Muscle of back (tissue), 13 donors: ENCODE measurements around the gene CLK1. TPM values are rescaled to one million over a fixed set of nuclear protein-coding genes. Genes with fewer than 3 reads are reported as not detected.
"Not testable (repeated sequence)": the region's sequence is repeated elsewhere in the genome, so short reads cannot be mapped to it uniquely, and the experiment has no call there.

Experiments
- DNase-seq, 3 donors: peaks; one replicate each; pipeline versions ENCODE4 v3.0.0 to v3.0.0-alpha.2; 2013
- long read RNA-seq, 9 donors: transcript quantifications; one replicate each; lab custom pipeline, GENCODE V29; 2026
- polyA plus RNA-seq, 10 donors: library from polyadenylated mRNA; unstranded; fragments of 120-200 nt; gene quantifications; one replicate each; pipeline ENCODE4 v1.2.1, GENCODE V29; 2013; ENCODE audit not compliant: insufficient read length in 10 of 10

Gene CLK1
- polyA plus RNA-seq, result 100 to 1,000 TPM in 9 of 10 donors, 10 to 100 TPM in 1; 96.3 to 229 (median 144) TPM
- long read RNA-seq, donor 1, transcript CLK1-201 (13 exons, 1,888 nt), result minor isoform, 9 of 46 reads
- long read RNA-seq, donor 1, transcript CLK1-210 (11 exons, 3,208 nt), result major isoform, 10 of 46 reads
- long read RNA-seq, donor 1, transcript CLK1-204 (12 exons, 1,682 nt), result minor isoform, 7 of 46 reads
- long read RNA-seq, donor 1, partial matches to known transcripts, result 16 of 46 reads
- long read RNA-seq, donor 1, other reads (novel, unspliced or antisense), result 0 of 46 reads
- long read RNA-seq, donor 2, transcript CLK1-204 (12 exons, 1,682 nt), result major isoform, 8 of 30 reads
- long read RNA-seq, donor 2, transcript CLK1-201 (13 exons, 1,888 nt), result major isoform, 8 of 30 reads
- long read RNA-seq, donor 2, partial matches to known transcripts, result 6 of 30 reads
- long read RNA-seq, donor 2, other reads (novel, unspliced or antisense), result 0 of 30 reads
- long read RNA-seq, donor 3, result 0 reads
- long read RNA-seq, donor 4, transcript CLK1-210 (11 exons, 3,208 nt), result major isoform, 7 of 31 reads
- long read RNA-seq, donor 4, partial matches to known transcripts, result 12 of 31 reads
- long read RNA-seq, donor 4, other reads (novel, unspliced or antisense), result 0 of 31 reads
- long read RNA-seq, donor 5, transcript CLK1-201 (13 exons, 1,888 nt), result major isoform, 22 of 37 reads
- long read RNA-seq, donor 5, partial matches to known transcripts, result 5 of 37 reads
- long read RNA-seq, donor 5, other reads (novel, unspliced or antisense), result 0 of 37 reads
- long read RNA-seq, donor 6, transcript CLK1-204 (12 exons, 1,682 nt), result minor isoform, 7 of 55 reads
- long read RNA-seq, donor 6, transcript CLK1-210 (11 exons, 3,208 nt), result major isoform, 8 of 55 reads
- long read RNA-seq, donor 6, transcript CLK1-201 (13 exons, 1,888 nt), result minor isoform, 6 of 55 reads
- long read RNA-seq, donor 6, partial matches to known transcripts, result 26 of 55 reads
- long read RNA-seq, donor 6, other reads (novel, unspliced or antisense), result 0 of 55 reads
- long read RNA-seq, donor 7, transcript CLK1-201 (13 exons, 1,888 nt), result major isoform, 6 of 39 reads
- long read RNA-seq, donor 7, transcript CLK1-210 (11 exons, 3,208 nt), result minor isoform, 5 of 39 reads
- long read RNA-seq, donor 7, partial matches to known transcripts, result 24 of 39 reads
- long read RNA-seq, donor 7, other reads (novel, unspliced or antisense), result 0 of 39 reads
- long read RNA-seq, donor 8, transcript CLK1-204 (12 exons, 1,682 nt), result minor isoform, 7 of 50 reads
- long read RNA-seq, donor 8, transcript CLK1-210 (11 exons, 3,208 nt), result major isoform, 11 of 50 reads
- long read RNA-seq, donor 8, partial matches to known transcripts, result 25 of 50 reads
- long read RNA-seq, donor 8, other reads (novel, unspliced or antisense), result 0 of 50 reads
- long read RNA-seq, donor 9, partial matches to known transcripts, result 0 of 5 reads
- long read RNA-seq, donor 9, other reads (novel, unspliced or antisense), result 0 of 5 reads

DNA sequence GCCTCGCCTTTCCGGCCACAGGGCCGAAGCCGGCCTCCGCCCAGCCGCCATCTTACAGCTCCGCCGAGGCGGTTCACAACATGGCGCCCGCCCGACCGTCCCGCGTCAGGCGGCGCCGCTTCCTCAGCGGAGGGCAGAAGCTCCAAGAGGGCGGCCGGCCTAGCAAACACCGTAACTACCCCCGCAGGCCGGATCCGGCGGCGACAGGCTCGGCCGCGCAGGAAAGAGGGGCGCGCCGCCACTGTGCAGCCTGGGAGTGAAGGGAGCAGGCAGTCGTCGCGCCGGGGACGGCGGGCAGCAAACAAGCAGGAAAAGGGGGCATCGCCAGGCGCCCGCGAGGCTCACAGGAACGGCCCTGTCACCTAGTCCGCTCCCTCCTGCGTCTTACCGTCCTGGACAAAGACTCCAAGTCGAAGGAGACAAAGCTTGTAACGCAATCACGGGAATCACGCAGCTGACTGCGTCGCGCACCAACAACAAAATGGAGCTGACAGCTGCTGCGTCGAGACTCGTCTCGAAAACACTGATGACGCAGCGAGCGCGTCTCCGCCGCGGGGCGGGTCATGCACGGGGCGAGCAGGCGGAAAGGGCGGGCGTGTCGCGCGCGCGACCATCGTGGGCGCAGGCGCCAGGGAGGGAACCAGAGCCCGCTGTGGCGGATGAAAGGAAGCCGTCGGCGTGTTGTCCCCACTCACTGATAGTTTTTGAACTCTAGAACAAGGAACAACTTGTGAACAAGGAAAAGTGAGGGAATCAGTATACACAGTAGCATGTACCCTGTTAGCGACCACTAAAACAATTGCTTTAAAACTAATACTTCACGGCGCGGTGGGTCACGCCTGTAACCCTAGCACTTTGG lies at the start of gene CLK1:
Gene CLK1 (minus strand): TSS at position 483 of the 859 bp plus-strand sequence. CDS start 2,796 bp downstream, outside the sequence.
- DNase-seq, result peak; percentile 95 to 99 (median 98)

DNA sequence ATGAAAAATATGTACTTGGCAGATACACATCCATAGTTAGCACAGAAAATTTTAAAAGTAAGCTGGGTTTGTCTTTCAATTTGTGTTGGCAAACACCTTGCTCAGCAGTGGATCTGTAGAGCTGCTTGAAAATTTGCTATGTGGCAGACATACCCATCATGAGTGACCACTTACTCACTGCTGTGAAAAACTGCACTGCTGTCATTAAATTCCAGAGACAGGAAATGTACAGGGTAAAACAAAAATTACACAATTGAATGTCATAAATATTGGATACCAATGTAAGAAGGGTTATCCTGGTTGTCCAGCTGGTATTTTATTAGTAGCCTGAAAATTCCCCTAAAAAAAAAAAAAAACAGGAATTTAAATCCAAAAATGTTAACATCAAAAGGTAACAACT lies 49.2 kb upstream of the CLK1 start:
- peak in 1 of 3 donors; percentile 20 for DNase-seq

DNA sequence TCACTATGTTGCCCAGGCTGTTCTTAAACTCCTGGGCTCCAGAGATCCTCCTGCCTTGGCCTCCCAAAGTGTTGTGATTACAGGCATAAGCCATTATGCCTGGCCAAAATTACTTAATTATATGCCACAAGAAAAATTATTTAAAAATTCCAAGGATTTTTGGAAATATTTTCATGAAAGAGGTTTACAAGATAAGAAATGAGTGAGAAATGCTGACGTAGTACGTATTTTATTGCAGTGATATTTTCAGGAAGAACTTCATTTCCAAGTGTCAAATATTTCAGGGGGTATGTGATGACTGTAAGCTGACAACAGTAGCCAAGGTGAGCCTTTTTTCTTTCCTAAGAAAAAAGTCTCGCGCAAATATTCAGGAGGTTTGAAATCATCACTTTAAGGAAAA lies 45.5 kb upstream of the CLK1 start:
- no peak for DNase-seq

DNA sequence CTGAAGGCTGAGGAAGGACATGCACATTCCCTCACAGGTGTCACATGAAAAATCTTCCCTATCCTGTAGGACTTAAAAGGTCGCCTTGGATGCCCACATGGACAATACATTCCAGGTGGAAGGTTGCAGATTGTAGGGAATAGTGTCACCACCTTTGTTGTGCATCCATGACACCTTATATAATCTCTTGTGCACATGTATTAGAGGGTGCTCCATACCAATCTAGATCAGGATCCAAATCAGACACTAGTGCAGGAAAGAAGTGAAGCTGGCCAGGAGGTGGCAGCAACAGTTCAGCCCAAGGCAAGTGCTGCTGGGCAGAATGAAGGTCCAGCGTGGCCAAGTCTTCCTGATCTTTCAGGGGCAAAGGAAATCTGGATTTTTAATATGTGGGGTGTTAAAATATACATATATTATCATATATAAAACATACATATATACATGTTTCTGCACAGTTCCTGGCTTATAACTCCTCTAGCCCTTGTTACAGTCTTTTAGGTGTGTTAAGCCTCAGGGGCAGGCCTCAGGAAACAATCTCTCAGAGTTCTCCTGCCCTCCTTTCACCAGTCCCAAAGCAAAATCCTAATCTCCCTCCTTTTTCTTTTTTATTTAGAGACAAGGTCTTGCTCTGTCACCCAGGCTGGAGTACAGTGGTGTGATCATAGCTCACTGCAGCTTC lies 41.3 kb upstream of the CLK1 start:
- peak; percentile 37 to 74 (median 58) for DNase-seq

DNA sequence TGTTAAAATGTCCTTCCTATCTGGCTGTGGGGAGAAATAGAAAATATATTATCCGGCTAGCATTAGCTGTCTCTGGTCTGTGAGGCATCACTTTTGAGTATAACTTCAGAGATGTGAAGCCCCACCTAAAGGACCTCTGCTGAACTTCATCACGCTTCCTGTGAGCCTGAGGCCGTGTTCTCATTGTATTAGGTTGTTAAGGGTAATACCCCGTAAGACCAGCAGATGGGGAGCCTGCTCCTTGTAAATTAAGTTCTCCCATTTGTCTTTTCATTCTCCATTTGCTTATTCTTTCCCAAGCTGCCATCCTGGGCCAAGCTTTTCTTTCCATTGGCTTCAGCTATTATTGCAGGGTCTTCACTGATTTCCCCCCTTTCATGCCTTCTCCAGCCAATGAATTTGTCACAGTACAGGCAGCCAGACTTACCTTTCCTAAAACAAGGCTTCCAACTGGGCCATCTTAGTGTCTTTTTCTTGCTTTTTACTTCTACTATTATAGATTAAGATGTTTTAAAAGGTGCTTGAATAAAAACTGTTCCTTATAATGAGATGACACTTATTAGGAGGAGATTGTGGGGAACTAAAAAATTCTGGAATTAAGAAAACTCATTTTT lies 37.1 kb upstream of the CLK1 start:
- peak; percentile 70 to 87 (median 74) for DNase-seq

DNA sequence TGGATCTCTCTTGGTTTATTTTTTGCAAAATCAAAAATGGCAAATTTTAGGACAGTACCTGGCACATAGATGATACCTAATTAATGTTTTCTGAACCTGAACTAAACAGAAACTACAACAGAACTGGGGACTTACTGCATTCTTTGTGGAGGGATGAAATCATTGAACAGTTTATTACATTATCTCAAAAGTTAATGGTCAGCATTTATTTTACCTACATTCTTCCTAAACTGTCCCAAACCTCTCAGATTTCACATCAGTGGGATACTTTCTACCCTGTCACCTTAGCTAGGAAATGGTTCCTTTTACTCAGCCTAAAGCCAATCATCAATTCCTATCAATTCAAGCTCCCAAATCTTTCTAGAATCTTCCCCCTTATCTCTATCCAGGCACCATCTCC lies 35.0 kb upstream of the CLK1 start:
- DNase-seq, result no peak

DNA sequence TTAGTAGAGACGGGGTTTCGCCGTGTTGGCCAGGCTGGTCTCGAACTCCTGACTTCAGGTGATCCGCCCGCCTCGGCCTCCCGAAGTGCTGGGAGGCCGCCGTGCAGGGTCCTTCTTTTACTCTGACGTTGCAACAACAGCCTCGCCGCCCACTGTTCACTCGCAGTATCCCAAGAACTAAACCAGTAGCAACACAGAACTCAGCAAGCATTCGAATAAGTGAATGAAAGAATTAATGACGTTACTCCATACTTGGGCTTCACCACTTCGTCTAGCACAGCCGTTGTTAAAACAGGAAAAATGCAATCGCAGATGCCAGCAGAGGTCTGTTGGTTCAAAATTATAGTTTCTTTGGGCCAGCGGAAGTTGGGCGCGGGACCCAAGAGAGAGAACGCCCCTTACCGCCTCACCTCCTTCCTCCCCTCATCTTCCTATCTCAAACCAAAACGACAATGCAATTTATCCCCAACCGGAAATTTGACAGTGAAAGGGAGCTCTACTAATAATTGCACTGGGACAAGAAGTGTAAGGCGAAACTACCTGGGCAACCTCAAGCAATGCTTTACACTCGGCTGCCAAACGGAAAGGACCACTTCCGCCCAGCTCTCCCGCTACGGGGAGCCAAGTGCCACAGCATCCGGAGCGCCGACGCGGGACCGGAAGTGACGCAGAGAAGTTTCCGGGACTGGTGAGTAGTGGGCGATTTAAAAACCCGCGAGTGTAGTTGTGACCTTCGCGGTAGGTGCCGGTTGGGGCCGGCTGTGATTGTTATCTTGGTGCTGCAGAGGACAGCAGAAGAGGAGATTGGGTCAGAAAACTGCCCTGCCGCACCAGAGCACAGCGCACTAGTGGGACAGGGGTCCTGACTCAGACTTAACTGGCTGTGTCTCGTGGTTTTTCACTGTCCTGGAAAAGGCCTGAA lies 24.5 kb upstream of the CLK1 start, which contains the start of the genes NIF3L1 and PPIL3:
Gene NIF3L1 (plus strand): TSS at position 668 of the 922 bp plus-strand sequence. CDS start 2,573 bp downstream, outside the sequence.
Gene PPIL3 (minus strand): TSS at position 374 of the 922 bp plus-strand sequence. CDS start 1,462 bp downstream, outside the sequence.
- peak; percentile 98 to 99 (median 98) for DNase-seq

DNA sequence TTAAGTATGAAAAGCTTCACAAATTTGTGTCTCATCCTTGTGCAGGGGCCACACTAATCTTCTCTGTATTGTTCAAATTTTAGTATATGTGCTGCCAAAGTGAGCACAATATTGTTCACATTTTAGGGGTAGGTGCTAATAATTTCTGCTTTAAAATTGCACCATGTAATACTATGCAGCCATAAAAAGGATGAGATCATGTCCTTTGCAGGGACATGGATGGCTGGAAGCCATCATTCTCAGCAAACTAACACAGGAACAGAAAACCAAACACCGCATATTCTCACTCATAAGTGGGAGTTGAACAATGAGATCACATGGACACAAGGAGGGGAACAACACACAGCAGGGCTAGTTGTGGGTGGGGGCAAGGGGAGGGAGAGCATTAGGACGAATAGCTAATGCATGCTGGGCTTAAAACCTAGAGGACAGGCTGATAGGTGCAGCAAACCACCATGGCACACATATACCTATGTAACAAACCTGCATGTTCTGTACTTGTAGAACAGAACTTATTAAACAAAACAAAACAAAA lies 17.3 kb upstream of the CLK1 start:
- not testable (repeated sequence) for DNase-seq

DNA sequence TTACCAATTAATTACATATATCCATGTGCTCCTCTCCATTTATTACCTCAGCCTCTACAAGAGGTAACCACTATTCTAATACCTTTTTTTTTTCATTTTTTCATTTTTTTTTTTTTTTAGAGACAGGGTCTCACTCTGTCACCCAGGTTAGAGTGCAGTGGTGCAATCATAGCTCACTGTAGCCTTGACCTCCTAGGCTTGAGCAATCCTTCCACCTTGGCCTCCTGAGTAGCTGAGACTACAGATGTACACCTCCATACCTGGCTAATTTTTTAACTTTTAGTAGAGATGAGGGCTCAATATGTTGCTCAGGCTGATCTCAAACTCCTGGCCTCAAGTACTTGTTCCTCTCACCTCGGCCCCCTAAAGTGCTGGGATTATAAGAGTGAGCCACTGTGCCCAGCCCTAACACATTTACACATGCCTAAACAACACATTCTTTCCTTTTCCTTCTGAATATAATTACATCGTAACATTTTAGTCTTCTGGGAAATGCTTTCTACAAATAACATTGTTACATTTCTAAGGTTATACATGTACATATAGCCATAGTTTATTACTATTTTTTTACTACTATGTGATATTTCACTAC lies 13.9 kb upstream of the CLK1 start:
- no peak for DNase-seq

DNA sequence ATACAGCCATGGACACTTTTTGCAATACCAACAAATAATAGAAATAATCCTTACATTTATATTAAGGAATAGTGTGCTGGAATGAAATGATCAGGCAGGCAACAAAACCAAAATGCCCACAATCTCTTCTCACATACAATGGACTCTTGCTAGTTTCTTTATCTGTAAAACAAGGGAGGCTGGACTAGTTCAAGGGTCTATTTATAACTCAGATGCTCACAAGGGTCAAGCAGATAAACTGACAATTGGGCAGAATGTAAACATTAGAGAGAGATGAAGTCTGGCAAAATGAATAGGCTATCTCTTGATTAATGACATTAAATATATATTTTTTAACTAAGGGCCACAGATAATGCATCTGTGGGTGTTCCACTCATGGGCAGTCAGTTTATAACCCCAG lies 13.0 kb upstream of the CLK1 start:
- DNase-seq, result no peak

DNA sequence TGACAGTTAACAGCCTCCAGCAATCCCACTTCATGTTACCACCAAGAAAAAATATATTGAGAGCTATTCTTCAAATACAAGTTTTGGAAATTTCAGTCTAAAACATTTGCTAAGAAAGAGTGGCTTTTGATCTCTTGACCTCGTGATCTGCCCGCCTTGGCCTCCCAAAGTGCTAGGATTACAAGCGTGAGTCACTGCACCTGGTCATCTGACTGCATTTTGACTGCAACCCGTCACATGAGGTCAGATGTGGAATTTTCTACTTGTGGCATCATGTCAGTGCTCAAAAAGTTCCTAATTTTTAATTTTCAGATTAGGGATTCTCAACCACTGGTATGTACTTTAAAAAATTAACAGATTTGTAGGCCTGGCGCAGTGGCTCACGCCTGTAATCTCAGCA lies 9.1 kb upstream of the CLK1 start:
- DNase-seq, result no peak

DNA sequence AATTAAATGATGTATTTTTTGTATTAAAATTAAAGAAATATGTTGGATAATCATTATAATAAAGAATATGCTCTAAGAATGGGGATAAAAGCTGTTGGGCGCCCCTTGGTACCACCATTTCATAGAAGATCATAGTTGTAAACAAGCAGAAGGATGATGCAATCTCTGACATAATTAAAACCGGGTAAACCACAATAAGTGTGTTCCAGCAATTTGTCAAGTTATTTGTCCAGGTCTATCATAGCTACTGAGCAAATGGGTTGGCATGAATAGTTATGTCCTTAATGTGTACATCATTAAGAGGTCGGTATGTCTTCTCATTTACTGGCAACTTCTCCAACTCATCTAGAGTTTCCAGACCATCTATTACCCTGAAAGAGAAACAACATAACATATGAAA lies 6.7 kb upstream of the CLK1 start:
- no peak for DNase-seq

DNA sequence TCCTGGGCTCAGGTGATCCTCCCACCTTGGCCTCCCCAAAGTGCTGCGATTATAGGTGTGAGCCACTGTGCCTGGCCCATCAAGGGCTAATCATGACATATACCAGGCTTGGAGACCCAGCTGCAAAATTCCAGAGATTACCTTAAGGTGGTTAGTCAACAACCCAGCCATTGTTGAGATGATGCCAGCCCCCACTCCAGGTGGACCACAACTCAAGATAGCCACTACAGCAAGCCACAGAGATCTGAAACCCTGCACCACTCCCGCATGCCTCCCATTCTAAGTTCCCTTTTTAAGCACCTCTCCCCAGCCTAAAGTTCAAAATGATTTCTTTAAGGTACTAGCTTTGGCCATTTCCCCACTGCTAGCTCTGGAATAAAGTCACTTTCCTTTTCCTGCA lies 4.6 kb upstream of the CLK1 start:
- DNase-seq, result no peak

DNA sequence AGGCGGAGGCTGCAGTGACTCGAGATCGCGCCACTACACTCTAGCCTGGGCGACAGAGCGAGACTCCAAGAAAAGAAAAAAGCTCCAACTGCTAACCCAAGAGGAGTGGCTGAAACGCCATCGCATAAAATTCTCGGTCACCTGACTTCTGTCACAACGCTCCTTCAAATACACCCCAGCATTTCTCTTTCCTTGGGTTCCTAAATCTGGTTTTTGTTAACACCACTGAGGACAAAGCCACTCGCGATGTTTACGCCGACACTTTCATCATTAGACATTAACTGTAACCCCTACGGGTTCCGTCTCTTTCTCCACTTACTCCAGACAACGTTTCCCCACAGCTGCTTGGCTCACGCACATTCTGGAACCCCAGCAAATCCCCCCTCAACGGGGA lies 679 bp downstream of the CLK1 start:
- DNase-seq, result no peak

DNA sequence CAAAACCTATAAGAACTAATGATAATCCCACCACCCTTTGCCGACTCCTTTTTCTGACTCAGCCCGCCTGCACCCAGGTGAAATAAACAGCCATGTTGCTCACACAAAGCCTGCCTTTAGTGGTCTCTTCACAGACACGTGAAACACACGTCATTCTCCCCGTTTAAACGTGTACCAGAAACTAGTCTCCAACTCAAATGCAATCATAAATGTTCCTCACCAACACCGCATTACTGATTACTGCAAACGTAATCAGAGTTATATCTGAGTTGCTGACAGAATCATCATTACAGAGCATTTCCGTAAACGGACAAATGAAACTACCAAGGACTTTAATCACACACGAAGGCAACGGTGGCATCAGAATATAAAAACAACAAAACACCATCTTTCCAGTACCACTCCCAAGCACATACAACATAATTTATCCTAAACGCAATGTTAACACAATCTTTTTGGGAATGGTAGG lies 1.9 kb downstream of the CLK1 start:
- peak; percentile 58 to 81 (median 63) for DNase-seq

DNA sequence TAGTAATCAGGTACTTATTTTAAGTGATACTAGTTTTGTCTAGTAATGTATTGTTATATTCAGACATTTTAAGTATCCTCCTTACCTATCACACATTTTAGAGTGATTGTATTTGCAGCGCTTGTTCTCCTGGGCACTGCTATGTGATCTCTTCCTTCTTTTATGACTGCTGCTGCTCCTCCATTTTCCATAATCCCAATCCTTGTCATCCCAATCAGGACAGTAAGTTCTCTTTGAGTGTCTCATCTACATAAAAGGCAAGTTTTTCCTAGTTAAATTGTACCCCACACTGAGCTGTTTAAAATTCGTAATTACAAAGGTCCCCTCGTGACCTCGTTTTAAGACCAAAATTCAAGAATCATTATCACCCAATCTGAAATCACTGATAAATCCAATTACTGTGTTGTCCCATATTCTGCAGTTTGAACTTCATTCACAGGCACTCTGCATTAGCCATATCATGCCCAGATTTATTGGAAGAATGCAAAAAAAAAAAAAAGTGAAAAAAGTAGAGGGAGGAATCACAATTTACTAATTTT lies 2.8 kb downstream of the CLK1 start:
- DNase-seq, result peak in 2 of 3 donors; percentile 6 to 35
